Activated naive CD4-positive, alpha-beta T cell treated with anti-CD3 and anti-CD28 coated beads, Interleukin-2, amount 50 U/mL, for 72 hours (primary cell): ENCODE data around the gene BCL7A. TPM values are rescaled to one million over a fixed set of nuclear protein-coding genes. Genes with fewer than 3 reads are reported as not detected.
A peak's percentile ranks its signal among the peaks of the same experiment; 100 is the strongest.
"Not testable (repeated sequence)": the region's sequence is repeated elsewhere in the genome, so short reads cannot be mapped to it uniquely, and the experiment has no call there.

Source experiments
- ATAC-seq, 2 donors: fragments of 150-1000 bp; cut with Tn5 transposase; 2 replicates each; pipeline ENCODE4 v1.10.0; 2021; ENCODE audit warnings: mild to moderate bottlenecking in 2 of 2, moderate library complexity in 2 of 2
- DNase-seq, 2 donors: peaks; one replicate each; pipeline ENCODE4 v3.0.0; 2021 to 2022; ENCODE audit warnings: low spot score in 2 of 2
- H3K27ac Mint-ChIP-seq, 2 donors: one replicate each; pipeline ENCODE4 v1.8.0; 2022; ENCODE audit warnings: mild to moderate bottlenecking in 2 of 2, mixed read lengths in 2 of 2
- H3K36me3 Mint-ChIP-seq, 2 donors: one replicate each; pipeline ENCODE4 v1.8.0; 2022; ENCODE audit warnings: mixed read lengths in 2 of 2
- H3K9me3 Mint-ChIP-seq, 2 donors: one replicate each; pipeline ENCODE4 v1.8.0; 2022; ENCODE audit warnings: mixed read lengths in 2 of 2
- total RNA-seq, 2 donors: library from RNA; stranded (reverse); gene quantifications; one replicate each; pipeline ENCODE4 v1.2.3, GENCODE V29; 2022

The BCL7A gene
- total RNA-seq, 2 donors from 2014 or later, result 3.3 to 5.8 TPM

DNA sequence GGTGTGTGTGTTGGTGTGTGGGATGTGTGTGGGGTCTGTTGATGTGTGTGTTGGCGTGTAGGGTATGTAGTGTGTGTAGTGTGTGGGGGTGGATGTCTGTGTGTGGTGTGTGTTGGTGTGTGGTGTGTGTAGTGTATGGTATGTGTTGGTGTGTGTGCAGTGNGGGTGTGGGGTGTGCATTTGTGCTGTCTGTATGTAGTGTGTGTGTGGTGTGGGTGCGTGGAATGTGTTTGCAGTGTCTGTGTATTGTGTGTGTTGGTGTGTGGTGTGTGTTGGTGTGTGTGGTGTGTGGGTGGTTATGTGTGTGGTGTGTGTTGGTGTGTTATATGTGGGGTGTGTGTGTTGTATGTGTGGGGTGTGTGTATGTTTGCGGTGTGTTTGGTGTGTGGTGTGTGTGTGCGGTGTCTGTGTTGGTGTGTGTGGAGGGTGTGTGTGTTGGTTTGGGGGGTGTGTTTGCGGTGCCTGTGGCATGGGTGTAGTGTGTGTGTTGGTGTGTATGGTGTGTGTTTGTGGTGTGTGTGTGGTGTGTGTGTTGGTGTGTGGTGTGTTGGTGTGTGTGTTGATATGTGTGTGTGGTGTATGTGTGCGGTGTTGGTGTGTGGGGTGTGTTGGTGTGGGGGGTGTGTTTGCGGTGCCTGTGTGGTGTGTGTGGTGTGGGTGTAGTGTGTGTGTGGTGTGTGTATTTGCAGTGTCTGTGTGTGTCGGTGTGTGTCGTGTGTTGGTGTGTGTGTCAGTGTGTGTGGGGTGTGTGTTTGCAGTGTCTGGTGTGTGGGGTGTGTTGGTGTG is 71.6 kb downstream of the BCL7A start:
- ATAC-seq, result no peak
- H3K9me3 Mint-ChIP-seq, result no peaks in the 10 kb centered on the region
- DNase-seq, result no peak

DNA sequence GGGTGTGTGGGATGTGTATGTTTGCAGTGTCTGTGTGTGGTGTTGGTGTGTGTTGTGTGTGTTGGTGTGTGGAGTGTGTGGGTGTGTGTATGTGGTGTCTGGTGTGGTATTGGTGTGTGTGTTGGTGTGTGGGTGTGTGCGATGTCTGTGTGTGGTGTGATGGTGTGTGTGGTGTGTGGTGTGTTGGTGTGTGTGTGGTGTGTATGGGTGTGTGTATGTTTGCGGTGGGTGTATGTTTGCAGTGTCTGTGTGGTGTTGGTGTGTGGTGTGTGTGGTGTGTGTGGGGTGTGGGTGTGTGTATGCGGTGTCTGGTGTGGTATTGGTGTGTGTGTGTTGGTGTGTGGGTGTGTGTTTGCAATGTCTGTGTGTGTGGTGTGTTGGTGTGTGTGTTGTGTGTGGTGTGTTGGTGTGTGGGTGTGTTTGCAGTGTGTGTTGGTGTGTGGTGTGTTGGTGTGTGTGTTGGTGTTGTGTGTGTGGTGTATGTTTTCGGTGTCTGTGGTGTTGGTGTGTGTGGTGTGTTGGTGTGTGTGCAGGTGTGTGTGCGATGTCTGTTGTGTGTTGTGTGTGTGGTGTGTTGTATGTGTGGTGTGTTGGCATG is 72.6 kb downstream of the BCL7A start:
- H3K9me3 Mint-ChIP-seq, result no peaks in the 10 kb centered on the region
- no peaks in the 10 kb centered on the region for H3K36me3 Mint-ChIP-seq
- no peak for DNase-seq
- ATAC-seq, result no peak
- H3K27ac Mint-ChIP-seq, result no peak overlapping the region

More for the DNA sequence above, 71.6 kb downstream of the BCL7A start:
- Mint-ChIP-seq H3K36me3 (no peaks in the 10 kb centered on the region), H3K27ac (no peak overlapping the region)

DNA sequence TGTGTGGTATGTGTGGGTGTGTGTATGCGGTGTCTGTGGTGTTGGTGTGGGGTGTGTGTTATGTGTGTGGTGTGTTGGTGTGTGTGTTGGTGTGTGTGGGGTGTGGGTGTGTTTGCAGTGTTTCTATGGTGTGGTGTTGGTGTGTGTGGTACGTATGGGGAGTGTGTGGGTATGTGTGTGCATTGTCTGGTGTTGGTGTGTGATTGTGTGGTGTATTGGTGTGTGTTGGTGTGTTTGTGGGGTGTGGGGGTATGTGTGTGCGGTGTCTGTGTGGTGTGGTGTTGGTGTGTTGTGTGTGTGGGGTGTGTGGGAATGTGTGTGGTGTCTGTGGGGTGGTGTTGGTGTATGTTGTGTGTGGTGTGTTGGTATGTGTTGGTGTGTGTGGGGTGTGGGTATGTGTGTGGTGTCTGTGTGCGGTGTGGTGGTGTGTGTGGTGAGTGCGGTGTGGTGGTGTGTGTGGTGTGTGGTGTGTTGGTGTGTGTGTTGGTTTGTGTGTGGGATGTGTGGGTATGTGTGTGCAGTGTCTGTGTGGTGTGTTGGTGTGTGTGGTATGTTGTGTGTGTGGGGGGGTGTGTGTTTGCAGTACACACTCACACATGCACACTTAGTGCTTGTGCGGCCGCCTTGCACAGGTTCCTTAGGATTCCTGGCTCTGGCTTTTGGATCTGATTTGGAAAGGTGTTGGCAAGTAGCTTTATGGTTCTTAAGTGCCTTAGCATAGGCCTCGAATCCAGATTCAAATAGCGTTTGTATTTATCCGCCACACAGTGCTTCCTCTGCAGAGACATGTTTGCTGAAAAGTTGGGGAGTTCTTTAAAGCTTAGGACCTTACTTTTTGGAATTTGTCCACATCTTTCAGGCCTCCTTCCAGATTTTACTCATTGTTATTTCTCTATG is 73.3 kb downstream of the BCL7A start:
- no peaks in the 10 kb centered on the region for H3K36me3 Mint-ChIP-seq
- ATAC-seq (peak; percentile 10 to 20), DNase-seq (no peak)
- H3K9me3 Mint-ChIP-seq, result no peaks in the 10 kb centered on the region
- no peak overlapping the region for H3K27ac Mint-ChIP-seq

DNA sequence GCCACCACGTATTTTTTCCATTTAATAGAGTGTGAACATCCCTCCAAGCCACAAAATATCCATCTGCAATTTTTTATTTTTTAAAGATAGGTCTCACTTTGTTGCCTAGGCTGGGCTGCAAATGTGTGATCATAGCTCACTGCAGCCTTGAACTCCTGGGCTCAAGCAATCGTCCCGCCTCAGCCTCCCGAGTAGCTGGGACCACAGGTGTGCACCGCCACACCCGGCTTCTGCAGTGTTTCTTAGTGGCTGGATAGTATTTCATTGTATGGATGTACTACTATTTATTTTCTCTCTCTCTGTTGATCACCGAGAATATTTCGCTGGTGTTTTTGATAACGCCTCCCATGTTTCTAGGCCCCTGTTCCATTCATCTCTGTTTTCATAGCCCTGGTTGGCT is 74.3 kb downstream of the BCL7A start:
- H3K36me3 Mint-ChIP-seq, result peaks cover 0 to 5% of the 10 kb centered on the region in 2 donors
- no peaks in the 10 kb centered on the region for H3K9me3 Mint-ChIP-seq
- ATAC-seq, result no peak
- H3K27ac Mint-ChIP-seq, result peak overlapping the region in 1 of 2 donors; percentile 17
- DNase-seq, result no peak

DNA sequence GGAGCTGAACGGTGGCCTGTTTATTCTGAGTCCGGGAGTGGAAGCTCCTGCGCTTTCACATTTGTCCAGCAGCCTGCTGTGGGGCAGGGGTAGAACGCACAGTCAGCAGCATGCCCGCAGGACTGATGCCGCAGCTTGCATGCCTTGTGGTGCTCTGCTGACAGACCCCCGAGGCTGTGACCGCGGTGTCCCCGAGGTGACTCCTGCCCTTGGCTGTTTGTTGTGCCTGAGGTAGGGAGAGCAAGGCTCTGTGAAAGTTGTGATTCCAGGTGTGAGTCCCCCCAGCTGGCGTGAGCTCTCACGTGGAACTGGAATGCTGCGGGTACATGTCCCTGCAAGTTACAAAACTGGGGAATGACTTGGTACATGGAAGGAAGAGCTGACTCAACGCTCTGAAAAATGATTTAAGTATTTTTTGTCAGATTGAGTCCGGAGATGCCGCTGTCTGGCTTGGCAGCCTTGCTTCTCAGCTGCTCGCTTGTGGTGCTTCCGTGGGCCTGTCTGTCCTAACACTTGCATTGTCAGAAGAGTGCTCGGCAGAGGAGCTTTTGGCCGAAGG is 75.0 kb downstream of the BCL7A start:
- no peak for ATAC-seq
- Mint-ChIP-seq H3K27ac (peak overlapping the region in 1 of 2 donors; percentile 17), H3K36me3 (peaks cover 0 to 7% of the 10 kb centered on the region in 2 donors), H3K9me3 (no peaks in the 10 kb centered on the region)
- no peak for DNase-seq

DNA sequence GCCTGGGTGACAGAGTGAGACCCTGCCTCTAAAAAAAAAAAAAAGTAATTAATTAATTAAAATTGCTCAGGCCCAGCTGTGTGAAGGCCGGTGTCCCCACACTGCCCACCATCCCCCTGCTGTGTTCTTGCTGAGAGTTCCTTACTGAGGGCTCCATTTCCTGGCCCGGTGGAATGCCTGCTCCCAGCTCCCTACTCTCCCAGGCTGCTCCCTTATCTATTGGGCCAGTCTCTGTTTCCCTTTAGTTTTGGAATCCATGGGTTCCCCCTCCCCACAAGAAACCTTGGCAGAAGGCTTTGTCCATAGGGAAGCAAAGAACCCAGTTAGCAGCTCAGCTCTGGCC is 75.9 kb downstream of the BCL7A start:
- DNase-seq, result no peak
- Mint-ChIP-seq H3K9me3 (no peaks in the 10 kb centered on the region), H3K36me3 (peaks cover 0 to 16% of the 10 kb centered on the region in 2 donors), H3K27ac (peak overlapping the region; percentile 15 to 58)
- peak in 1 of 2 donors; percentile 2 for ATAC-seq

DNA sequence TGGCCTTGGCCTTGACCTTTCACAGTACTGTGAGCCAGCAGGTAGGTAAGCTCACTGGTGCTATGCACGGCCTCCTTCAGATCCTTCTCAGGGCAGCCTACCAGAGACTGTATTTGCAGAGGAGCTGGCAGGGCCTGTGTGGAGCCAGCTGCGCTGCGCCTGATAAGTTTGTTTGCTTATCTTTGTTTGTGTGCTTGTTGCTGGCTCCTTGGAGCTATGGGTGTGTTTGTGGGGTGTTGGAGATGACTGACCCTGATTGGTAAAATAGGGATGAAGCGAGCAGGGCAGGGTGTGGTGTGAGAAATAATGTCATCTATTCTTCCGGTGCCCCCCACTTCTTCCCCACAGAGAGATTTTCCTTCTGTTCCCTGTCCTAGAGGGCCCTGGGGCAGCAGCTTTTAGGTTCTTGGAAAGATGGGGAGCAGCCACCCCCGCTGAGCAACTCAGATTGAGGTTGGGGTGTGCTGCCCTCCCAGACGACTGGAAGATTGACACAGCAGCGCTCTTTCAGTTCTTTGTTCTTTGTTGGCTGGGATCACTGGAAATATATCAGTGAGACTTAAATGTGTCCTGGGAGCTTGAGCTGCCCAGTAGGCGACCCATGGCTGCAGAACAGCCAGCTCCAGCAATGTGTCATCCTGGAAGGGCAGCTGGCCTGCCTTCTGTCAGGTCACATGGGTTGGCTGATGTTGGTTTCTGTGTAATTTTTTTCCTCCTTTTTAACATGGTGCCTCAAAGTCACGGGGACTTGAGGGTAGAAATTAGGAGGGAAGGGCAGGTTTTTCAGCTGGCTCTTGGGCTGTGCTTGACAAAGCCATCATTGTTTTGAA is 76.5 kb downstream of the BCL7A start:
- H3K36me3 Mint-ChIP-seq, result peaks cover 0 to 17% of the 10 kb centered on the region in 2 donors
- DNase-seq, result no peak
- no peaks in the 10 kb centered on the region for H3K9me3 Mint-ChIP-seq
- H3K27ac Mint-ChIP-seq, result peak overlapping the region; percentile 15 to 76
- ATAC-seq, result peak; percentile 39 to 42

DNA sequence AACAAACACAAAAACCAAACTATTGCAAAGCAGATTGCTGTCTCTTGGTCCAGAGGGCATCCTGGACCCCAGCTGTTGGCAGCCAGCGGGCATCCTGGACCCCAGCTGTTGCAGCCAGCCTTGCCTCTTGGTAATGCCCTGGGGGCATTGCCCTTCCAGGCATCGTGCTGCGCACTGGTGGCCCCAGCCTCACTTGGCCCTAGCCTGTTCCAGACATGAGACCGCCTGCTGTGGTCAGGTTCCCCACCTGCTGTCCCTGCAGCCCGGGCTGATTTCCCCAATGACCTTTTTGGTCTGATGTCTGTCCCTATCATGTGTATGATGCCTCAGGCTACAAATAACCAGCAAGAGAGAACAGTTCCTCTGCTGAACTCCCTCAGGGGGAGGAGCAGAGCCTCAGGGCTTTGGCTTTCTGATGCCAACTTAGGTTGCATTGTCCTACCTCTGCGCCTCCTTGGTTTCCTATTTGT is 77.6 kb downstream of the BCL7A start:
- H3K9me3 Mint-ChIP-seq, result no peaks in the 10 kb centered on the region
- H3K27ac Mint-ChIP-seq, result peak overlapping the region in 1 of 2 donors; percentile 15
- no peak for DNase-seq
- ATAC-seq, result peak in 1 of 2 donors; percentile 28
- H3K36me3 Mint-ChIP-seq, result peaks cover 0 to 17% of the 10 kb centered on the region in 2 donors

DNA sequence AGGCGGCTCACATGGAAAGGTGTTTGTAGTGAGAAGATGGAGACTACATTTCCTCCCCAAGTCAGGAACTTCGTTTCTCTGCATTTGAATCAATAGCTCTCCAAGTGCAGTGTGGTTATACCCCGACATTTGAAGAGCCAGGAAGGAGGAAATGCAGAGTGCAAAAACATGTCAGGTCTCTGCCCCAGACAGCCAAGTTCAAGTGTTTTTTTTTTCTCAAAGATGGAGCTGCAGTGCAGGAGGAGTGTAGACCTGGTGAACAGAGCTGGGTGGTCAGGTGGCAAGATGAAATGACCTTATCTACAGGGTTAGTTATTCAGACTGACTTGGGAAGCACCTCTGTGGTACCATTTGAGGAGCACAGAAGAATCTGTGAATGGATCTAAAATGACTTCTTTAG is 78.2 kb downstream of the BCL7A start:
- Mint-ChIP-seq H3K9me3 (no peaks in the 10 kb centered on the region), H3K27ac (peak overlapping the region; percentile 15 to 30), H3K36me3 (peaks cover 0 to 17% of the 10 kb centered on the region in 2 donors)
- ATAC-seq (peak; percentile 11 to 23), DNase-seq (no peak)

DNA sequence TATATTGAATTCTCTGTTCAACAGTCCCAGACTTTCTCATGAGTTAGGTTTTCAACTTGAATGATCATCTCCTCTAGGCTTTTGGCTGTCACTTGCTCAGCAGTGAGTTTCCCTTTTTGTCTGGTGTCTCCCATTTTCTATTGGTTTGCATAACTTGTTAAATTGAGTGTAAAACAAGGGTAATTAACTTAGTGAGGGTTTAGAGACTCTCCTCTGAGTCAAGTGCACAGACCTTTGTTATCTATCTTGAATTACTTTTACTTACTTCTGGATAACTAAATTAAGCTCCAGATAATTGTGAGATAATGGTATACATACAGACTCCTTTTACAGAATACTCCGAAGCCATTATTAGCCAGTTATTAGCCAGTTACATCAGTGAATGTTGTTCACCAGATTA is 78.9 kb downstream of the BCL7A start:
- H3K9me3 Mint-ChIP-seq, result no peaks in the 10 kb centered on the region

DNA sequence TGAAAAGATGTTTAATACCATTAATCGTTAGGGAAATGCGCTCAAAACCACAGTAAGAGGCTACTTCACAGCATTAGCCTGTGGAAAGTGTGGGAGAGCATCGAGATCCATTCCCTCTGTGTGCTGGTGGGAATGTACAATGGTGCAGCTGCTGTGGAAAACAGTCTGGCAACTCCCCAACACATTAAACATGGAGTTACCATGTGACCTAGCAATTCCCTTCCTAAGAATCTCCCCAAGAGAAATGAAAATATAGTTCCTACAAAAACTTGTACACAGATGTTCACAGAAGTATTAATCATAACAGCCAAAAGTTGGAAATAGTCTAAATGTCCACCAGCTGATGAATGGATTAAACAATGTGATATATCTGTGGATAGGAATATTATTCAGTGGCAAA is 80.6 kb downstream of the BCL7A start:
- no peak overlapping the region for H3K27ac Mint-ChIP-seq
- DNase-seq (no peak), ATAC-seq (no peak)
- peaks cover 0 to 17% of the 10 kb centered on the region in 2 donors for H3K36me3 Mint-ChIP-seq
- H3K9me3 Mint-ChIP-seq, result no peaks in the 10 kb centered on the region

More for the DNA sequence above, 78.9 kb downstream of the BCL7A start:
- Mint-ChIP-seq H3K27ac (peak overlapping the region in 1 of 2 donors; percentile 30), H3K36me3 (peaks cover 0 to 17% of the 10 kb centered on the region in 2 donors)
- DNase-seq, result no peak
- ATAC-seq, result no peak

DNA sequence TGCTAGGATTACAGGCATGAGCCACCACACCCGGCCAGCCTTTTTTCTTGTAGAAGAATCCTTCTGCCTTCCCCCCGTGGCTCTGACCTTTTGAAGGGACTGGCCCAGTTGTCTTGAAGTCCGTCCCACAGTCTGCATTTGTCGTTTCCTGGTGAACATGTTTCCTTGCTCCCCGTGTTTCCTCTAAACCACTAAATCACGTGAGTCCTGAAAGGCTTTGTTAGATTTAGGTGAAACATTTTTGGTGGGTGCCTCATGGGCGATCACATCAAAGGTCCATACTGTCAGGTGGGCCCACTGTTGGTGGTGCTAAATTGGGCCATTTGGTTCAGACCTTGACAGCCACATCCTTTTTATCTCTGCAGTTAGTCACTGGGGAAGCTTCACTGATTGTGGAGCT is 83.2 kb downstream of the BCL7A start:
- H3K9me3 Mint-ChIP-seq, result no peaks in the 10 kb centered on the region
- ATAC-seq (peak; percentile 21 to 80), DNase-seq (peak in 1 of 2 donors; percentile 81)
- H3K27ac Mint-ChIP-seq, result peak overlapping the region; percentile 65 to 75
- peaks cover 0 to 26% of the 10 kb centered on the region in 2 donors for H3K36me3 Mint-ChIP-seq

DNA sequence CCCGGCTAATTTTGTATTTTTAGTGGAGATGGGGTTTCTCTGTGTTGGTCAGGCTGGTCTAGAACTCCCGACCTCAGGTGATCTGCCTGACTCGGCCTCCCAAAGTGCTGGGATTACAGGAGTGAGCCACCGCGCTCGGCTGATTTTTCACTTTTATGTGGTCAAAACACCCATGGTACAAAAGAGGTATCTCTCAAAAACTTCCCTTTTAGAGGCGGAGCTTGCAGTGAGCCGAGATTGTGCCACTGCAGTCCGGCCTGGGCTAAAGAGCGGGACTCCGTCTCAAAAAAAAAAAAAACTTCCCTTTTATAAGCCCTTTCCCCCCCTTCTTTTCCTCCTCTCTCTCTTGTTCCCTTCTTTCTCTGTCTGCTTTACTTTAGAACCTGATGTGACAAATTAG is 83.8 kb downstream of the BCL7A start:
- ATAC-seq, H3K9me3 Mint-ChIP-seq, DNase-seq: not testable (repeated sequence)
- H3K27ac Mint-ChIP-seq, result peak overlapping the region in 1 of 2 donors; percentile 75
- peaks cover 0 to 26% of the 10 kb centered on the region in 2 donors for H3K36me3 Mint-ChIP-seq

DNA sequence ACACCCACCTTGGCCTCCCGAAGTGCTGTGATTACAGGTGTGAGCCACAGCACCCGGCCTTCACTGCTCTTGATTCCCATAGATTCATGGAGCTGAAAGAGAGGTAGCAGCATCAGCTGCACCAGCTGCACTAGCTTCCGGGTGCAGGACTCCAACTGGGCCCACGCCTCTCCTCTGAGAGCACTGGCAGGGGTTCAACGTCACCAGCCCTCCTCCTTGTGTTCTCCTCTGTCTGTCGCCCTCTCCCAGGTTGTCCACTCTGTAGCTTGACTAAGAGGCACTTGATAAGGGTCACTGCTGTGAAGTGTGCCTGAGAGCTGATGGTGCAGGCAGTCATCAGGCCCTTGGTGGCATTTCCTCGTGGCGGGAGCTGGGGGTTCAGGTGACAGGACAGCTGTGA is 85.2 kb downstream of the BCL7A start:
- Mint-ChIP-seq H3K9me3 (no peaks in the 10 kb centered on the region), H3K36me3 (peaks cover 0 to 18% of the 10 kb centered on the region in 2 donors), H3K27ac (peak overlapping the region; percentile 80 to 85)
- ATAC-seq, result no peak
- DNase-seq, result no peak

DNA sequence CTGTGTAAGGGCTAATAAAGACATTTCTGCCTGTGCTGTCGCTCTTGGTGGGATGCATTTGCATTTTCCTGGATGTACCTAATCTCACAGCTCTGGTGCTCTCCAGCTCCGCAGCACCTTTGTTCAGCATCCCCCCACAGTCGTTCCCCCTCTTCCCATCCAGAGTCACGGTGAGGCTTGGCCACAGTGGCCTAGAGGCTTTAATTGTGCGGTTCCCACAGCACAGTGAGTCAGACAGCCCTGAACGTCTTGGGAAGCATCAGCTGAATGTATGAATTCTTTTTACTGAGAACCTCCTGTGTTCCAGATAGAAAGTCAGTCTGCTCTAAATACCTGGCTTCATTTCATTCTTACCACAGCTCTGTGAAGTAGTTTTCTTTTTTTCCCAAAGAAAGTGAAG is 85.6 kb downstream of the BCL7A start:
- peaks cover 0 to 13% of the 10 kb centered on the region in 2 donors for H3K36me3 Mint-ChIP-seq
- no peaks in the 10 kb centered on the region for H3K9me3 Mint-ChIP-seq
- DNase-seq (no peak), ATAC-seq (no peak)
- H3K27ac Mint-ChIP-seq, result peak overlapping the region; percentile 80 to 85
